ENCODE results near the gene MS4A18. TPM values are rescaled to one million over a fixed set of nuclear protein-coding genes. Genes with fewer than 3 reads are reported as not detected.

Gene MS4A18
- total and polyA plus RNA-seq, 2 experiments from 2014 or later: not detected

DNA sequence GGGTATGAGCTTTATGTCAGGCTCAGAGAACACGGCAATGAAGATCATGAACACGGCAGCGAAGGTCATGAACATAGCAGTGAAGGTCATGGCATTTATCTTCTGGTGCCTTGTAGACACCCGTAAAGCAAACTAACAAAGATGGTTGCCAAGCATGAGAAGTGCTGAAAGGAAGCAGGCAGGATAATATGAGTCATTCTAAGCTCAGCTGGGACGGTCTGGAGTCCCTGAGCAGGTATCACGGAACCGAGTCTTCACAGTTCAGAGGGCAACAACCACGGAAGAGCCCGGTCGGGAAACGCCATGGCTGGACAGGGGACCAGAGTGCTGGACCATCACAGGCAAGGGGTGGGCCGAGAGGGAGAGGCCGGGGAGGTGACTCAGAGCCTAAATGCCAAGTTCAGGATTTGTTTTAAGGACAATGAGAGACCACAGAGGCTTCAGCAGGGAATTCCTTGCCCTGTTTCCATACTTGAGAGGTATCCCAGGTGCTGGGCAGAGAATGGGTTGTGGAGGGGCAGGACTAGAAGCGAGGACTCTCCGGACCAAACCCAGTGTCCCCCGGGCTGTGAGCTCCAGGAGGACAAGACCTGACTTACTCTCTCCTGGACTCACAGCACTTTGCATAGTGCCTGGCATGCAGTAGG lies 47.5 kb downstream of the MS4A18 start:
- Histone ChIP-seq H3K9me2 (replicated peaks; ENCODE audit: insufficient read depth) (no peaks in the 10 kb centered on the region), H3K27me3 (no peaks in the 10 kb centered on the region), H3K4me3 (no peak overlapping the region), H3K4me1 (ENCODE audit: insufficient read depth) (peaks cover 3% of the 10 kb centered on the region), H3K36me3 (replicated peaks; ENCODE audit: insufficient read depth, low read depth) (no peaks in the 10 kb centered on the region), H4K20me1 (ENCODE audit: insufficient read depth, poor library complexity, severe bottlenecking) (no peaks in the 10 kb centered on the region), H3K27ac (no peak overlapping the region), H3K79me2 (no peaks in the 10 kb centered on the region), H3K4me2 (no peak overlapping the region), H3K9me3 (ENCODE audit: low read depth) (no peaks in the 10 kb centered on the region), H2AFZ (no peak overlapping the region)
- 85% methylated on average over 16 of the region's 16 CpGs for WGBS (ENCODE audit: low lambda C conversion rate, missing lambda C conversion rate)
- no peak for DNase-seq (ENCODE audit: low spot score)
- TF ChIP-seq EZH2phosphoT487 (IDR thresholded peaks at IDR 0.05; ENCODE audit: low read depth, severe bottlenecking, unreplicated experiment) (no peak), EZH2 (IDR thresholded peaks at IDR 0.05; ENCODE audit: borderline replicate concordance) (no peak)
- TF ChIP-seq, protein P1, sequence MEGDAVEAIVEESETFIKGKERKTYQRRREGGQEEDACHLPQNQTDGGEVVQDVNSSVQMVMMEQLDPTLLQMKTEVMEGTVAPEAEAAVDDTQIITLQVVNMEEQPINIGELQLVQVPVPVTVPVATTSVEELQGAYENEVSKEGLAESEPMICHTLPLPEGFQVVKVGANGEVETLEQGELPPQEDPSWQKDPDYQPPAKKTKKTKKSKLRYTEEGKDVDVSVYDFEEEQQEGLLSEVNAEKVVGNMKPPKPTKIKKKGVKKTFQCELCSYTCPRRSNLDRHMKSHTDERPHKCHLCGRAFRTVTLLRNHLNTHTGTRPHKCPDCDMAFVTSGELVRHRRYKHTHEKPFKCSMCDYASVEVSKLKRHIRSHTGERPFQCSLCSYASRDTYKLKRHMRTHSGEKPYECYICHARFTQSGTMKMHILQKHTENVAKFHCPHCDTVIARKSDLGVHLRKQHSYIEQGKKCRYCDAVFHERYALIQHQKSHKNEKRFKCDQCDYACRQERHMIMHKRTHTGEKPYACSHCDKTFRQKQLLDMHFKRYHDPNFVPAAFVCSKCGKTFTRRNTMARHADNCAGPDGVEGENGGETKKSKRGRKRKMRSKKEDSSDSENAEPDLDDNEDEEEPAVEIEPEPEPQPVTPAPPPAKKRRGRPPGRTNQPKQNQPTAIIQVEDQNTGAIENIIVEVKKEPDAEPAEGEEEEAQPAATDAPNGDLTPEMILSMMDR (IDR thresholded peaks at IDR 0.05; ENCODE audit: poor library complexity): no peak

DNA sequence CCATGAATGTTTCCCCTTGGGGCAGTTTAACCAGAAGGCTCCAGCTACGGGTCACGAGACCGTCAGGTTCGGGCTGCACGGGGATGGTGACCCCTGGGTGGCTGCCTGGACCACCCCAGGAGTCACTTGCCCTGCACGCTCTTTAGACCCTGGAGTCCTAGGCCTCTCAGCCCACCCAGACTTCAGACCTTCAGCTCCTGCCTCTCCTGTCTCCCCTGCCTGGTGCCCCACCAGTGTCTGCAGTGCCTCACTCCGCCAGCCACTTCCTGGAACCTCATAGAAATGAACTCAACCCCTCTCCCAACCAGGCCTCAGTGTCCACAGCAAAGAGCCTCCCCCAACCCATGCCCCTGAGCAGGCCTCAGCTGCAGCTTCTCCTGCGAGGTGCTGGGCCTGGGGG lies 48.1 kb downstream of the MS4A18 start:
- Histone ChIP-seq H3K36me3 (replicated peaks; ENCODE audit: insufficient read depth, low read depth) (no peaks in the 10 kb centered on the region), H3K9me3 (ENCODE audit: low read depth) (no peaks in the 10 kb centered on the region), H3K27me3 (no peaks in the 10 kb centered on the region), H4K20me1 (ENCODE audit: insufficient read depth, poor library complexity, severe bottlenecking) (no peaks in the 10 kb centered on the region), H3K4me3 (no peak overlapping the region), H3K4me2 (no peak overlapping the region), H2AFZ (no peak overlapping the region), H3K79me2 (no peaks in the 10 kb centered on the region), H3K27ac (no peak overlapping the region), H3K9me2 (replicated peaks; ENCODE audit: insufficient read depth) (no peaks in the 10 kb centered on the region), H3K4me1 (ENCODE audit: insufficient read depth) (peaks cover 3% of the 10 kb centered on the region)
- WGBS (ENCODE audit: low lambda C conversion rate, missing lambda C conversion rate): 84% methylated on average over 8 of the region's 8 CpGs
- TF ChIP-seq, protein P1 (IDR thresholded peaks at IDR 0.05; ENCODE audit: poor library complexity): no peak
- TF ChIP-seq EZH2 (IDR thresholded peaks at IDR 0.05; ENCODE audit: borderline replicate concordance): no peak
- no peak for TF ChIP-seq EZH2phosphoT487 (IDR thresholded peaks at IDR 0.05; ENCODE audit: low read depth, severe bottlenecking, unreplicated experiment)
- no peak for DNase-seq (ENCODE audit: low spot score)

DNA sequence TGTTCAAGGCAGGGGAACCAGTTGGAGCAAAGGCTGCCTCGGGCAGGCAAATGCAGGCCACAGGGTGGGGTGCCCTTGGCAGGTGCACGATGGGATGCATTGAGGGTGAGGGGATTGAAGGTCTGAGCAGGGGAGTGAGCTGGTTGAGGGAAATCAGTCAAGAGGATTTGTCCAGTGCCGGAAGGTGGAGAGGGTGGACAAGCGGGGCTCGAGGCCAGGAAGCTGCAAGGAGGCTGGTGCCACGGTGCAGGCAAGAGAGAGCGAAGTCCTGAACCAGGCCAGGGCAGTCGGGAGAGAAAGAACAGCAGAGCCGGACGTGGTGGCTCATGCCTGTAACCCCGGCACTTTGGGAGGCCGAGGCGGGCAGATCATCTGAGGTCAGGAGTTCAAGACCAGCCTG lies 50.2 kb downstream of the MS4A18 start:
- Histone ChIP-seq H3K4me2 (no peak overlapping the region), H3K4me3 (no peak overlapping the region)

More for the DNA sequence above, 50.2 kb downstream of the MS4A18 start:
- H3K27me3 ChIP-seq: no peaks in the 10 kb centered on the region
- H3K4me1 ChIP-seq (ENCODE audit: insufficient read depth): peaks cover 3% of the 10 kb centered on the region
- 91% methylated on average over 11 of the region's 13 CpGs for WGBS (ENCODE audit: low lambda C conversion rate, missing lambda C conversion rate)
- no peak for DNase-seq (ENCODE audit: low spot score)
- no peaks in the 10 kb centered on the region for H4K20me1 ChIP-seq (ENCODE audit: insufficient read depth, poor library complexity, severe bottlenecking)
- H3K27ac ChIP-seq: no peak overlapping the region
- no peaks in the 10 kb centered on the region for H3K79me2 ChIP-seq
- H3K9me2 ChIP-seq (replicated peaks; ENCODE audit: insufficient read depth): no peaks in the 10 kb centered on the region
- no peaks in the 10 kb centered on the region for H3K9me3 ChIP-seq (ENCODE audit: low read depth)
- no peak for TF ChIP-seq EZH2phosphoT487 (IDR thresholded peaks at IDR 0.05; ENCODE audit: low read depth, severe bottlenecking, unreplicated experiment)
- no peak for TF ChIP-seq EZH2 (IDR thresholded peaks at IDR 0.05; ENCODE audit: borderline replicate concordance)
- TF ChIP-seq, protein P1 (IDR thresholded peaks at IDR 0.05; ENCODE audit: poor library complexity): no peak
- H3K36me3 ChIP-seq (replicated peaks; ENCODE audit: insufficient read depth, low read depth): no peaks in the 10 kb centered on the region
- H2AFZ ChIP-seq: no peak overlapping the region
